HG03135 (cell line): ENCODE measurements around the gene CREB3L2.

Experiments
- ATAC-seq: cut with Tn5 transposase; IDR thresholded peaks from one replicate; pipeline ENCODE4 v1.9.1; 2021; ENCODE audit warnings: mild to moderate bottlenecking, moderate library complexity; ENCODE audit not compliant: unreplicated experiment

Gene CREB3L2

GRCh38 chr7:137953665-137954470 lies 48.0 kb downstream of the CREB3L2 start:
- no peak for ATAC-seq

GRCh38 chr7:137953043-137953664 lies 48.7 kb downstream of the CREB3L2 start:
- no peak for ATAC-seq

- ATAC-seq, result no peak
Observed at GRCh38 chr7:137952426-137952805, 49.5 kb downstream of the CREB3L2 start.

GRCh38 chr7:137951700-137952425 lies 50.0 kb downstream of the CREB3L2 start:
- ATAC-seq, result no peak

- no peak for ATAC-seq
Observed at GRCh38 chr7:137950967-137951366, 50.9 kb downstream of the CREB3L2 start.

GRCh38 chr7:137950263-137950621 lies 51.6 kb downstream of the CREB3L2 start:
- ATAC-seq, result no peak

GRCh38 chr7:137949416-137950262 lies 52.2 kb downstream of the CREB3L2 start:
- no peak for ATAC-seq

GRCh38 chr7:137948845-137949330 lies 53.0 kb downstream of the CREB3L2 start:
- no peak for ATAC-seq

GRCh38 chr7:137948083-137948844 lies 53.6 kb downstream of the CREB3L2 start:
- no peak for ATAC-seq

- ATAC-seq, result no peak
Observed at GRCh38 chr7:137947046-137947445, 54.8 kb downstream of the CREB3L2 start.

GRCh38 chr7:137946011-137946410 lies 55.9 kb downstream of the CREB3L2 start:
- ATAC-seq, result no peak

GRCh38 chr7:137944168-137944567 lies 57.7 kb downstream of the CREB3L2 start:
- ATAC-seq, result no peak

GRCh38 chr7:137943132-137943551 lies 58.7 kb downstream of the CREB3L2 start:
- no peak for ATAC-seq

- no peak for ATAC-seq
Observed at GRCh38 chr7:137942484-137943115, 59.3 kb downstream of the CREB3L2 start.

GRCh38 chr7:137940656-137941518 lies 61.0 kb downstream of the CREB3L2 start:
- no peak for ATAC-seq

GRCh38 chr7:137940218-137940617 lies 61.7 kb downstream of the CREB3L2 start:
- ATAC-seq, result no peak

GRCh38 chr7:137937202-137937560 lies 64.7 kb downstream of the CREB3L2 start:
- ATAC-seq, result no peak

- no peak for ATAC-seq
Observed at GRCh38 chr7:137936509-137937201, 65.2 kb downstream of the CREB3L2 start.
